Endothelial cell of umbilical vein (primary cell): ENCODE measurements around the gene PIK3C2G. TPM values are rescaled to one million over a fixed set of nuclear protein-coding genes. Genes with fewer than 3 reads are reported as not detected.

Source experiments
- BruUV-seq: library from RNA; stranded (reverse); fragments of 400-500 nt; replicated peaks from 2 replicates; lab custom pipeline; 2021; lab: Mats Ljungman, UMichigan
- CTCF ChIA-PET: fragments of 300-600, 350-600 bp; sonication (Branson Sonifier 250); formaldehyde crosslinking; loops from one replicate; lab custom pipeline; 2021; ENCODE audit warnings: antibody characterized with exemption, inconsistent platforms; lab: Charles Lee
- POLR2A ChIA-PET: fragments of 300-600, 350-600 bp; sonication (Branson Sonifier 250); formaldehyde crosslinking; loops from one replicate; lab custom pipeline; 2021; ENCODE audit warnings: antibody characterized with exemption, inconsistent platforms; lab: Charles Lee
- DNase-seq: peaks from one replicate; pipeline ENCODE4 v3.0.0-alpha.2; 2011; ENCODE audit warnings: low read depth, low spot score
- FAIRE-seq: peaks from 2 replicates; lab custom pipeline; 2011; peaks lifted over from hg19 to GRCh38; lab: Jason Lieb, UNC
- H2AFZ ChIP-seq: 2 replicates; pipeline ENCODE4 v1.6.0; 2012; ENCODE audit warnings: low read depth, low read length, control low read depth, inconsistent platforms
- H3K27ac ChIP-seq: 2 replicates; pipeline ENCODE4 v1.5.1; 2011; ENCODE audit warnings: low read depth, mild to moderate bottlenecking, control low read depth, low read length, moderate library complexity; ENCODE audit not compliant: insufficient read depth
- H3K27me3 ChIP-seq, 2 experiments: 2 replicates each; pipeline versions ENCODE4 v1.6.0 to v1.6.1; 2011; ENCODE audit warnings: low read length in 2 of 2, mixed read lengths in 1 of 2; ENCODE audit not compliant: control insufficient read depth in 2 of 2, insufficient read depth in 2 of 2
- H3K36me3 ChIP-seq, 2 experiments: 2 replicates in 1 of 2; 3 replicates in 1 of 2; pipeline ENCODE4 v1.5.1; 2011; ENCODE audit warnings: low read length in 2 of 2, mild to moderate bottlenecking in 1 of 2, moderate library complexity in 1 of 2; ENCODE audit not compliant: control insufficient read depth in 2 of 2, insufficient read depth in 2 of 2; ENCODE audit errors: extremely low read depth in 1 of 2
- H3K4me1 ChIP-seq: 3 replicates; pipeline ENCODE4 v1.5.1; 2011; ENCODE audit warnings: mild to moderate bottlenecking, low read length; ENCODE audit not compliant: control insufficient read depth, insufficient read depth; ENCODE audit errors: extremely low read depth
- H3K4me2 ChIP-seq: 2 replicates; pipeline ENCODE4 v1.6.1; 2011; ENCODE audit warnings: low read length, control low read depth, mixed read lengths; ENCODE audit not compliant: insufficient read depth
- H3K4me3 ChIP-seq, 3 experiments: fragments of 200-600 bp in 1 of 3; sonication (generic), shearing (Covaris generic) in 1 of 3; replicated peaks in 1 of 3; 2 replicates each; pipeline ENCODE4 v1.5.1; 2011 to 2016; ENCODE audit warnings: control low read depth in 3 of 3, low read length in 3 of 3, mild to moderate bottlenecking in 2 of 3, inconsistent platforms in 1 of 3, low read depth in 1 of 3, moderate library complexity in 1 of 3; ENCODE audit not compliant: insufficient read depth in 1 of 3
- H3K79me2 ChIP-seq: 2 replicates; pipeline ENCODE4 v1.6.0; 2012; ENCODE audit warnings: low read length, inconsistent platforms; ENCODE audit not compliant: control insufficient read depth, insufficient read depth
- H3K9ac ChIP-seq: replicated peaks from 2 replicates; pipeline ENCODE3; 2011; ENCODE audit warnings: low read length, control low read depth; ENCODE audit not compliant: insufficient read depth; ENCODE audit errors: extremely low read depth
- H3K9me1 ChIP-seq: replicated peaks from 3 replicates; pipeline ENCODE4 v1.6.0; 2011; ENCODE audit warnings: mild to moderate bottlenecking, low read length; ENCODE audit not compliant: control insufficient read depth, insufficient read depth; ENCODE audit errors: extremely low read depth
- H3K9me3 ChIP-seq: replicated peaks from 2 replicates; pipeline ENCODE4 v1.5.1; 2012; ENCODE audit warnings: low read length, inconsistent platforms; ENCODE audit not compliant: control insufficient read depth, insufficient read depth
- H4K20me1 ChIP-seq: replicated peaks from 2 replicates; pipeline ENCODE3; 2011; ENCODE audit warnings: mild to moderate bottlenecking, low read length; ENCODE audit not compliant: control insufficient read depth, insufficient read depth; ENCODE audit errors: extremely low read depth
- EZH2 ChIP-seq: IDR thresholded peaks from 2 replicates; pipeline ENCODE4 v1.6.1; 2012; ENCODE audit warnings: borderline replicate concordance, low read depth, mild to moderate bottlenecking, moderate library complexity, low read length, inconsistent platforms; ENCODE audit not compliant: severe bottlenecking
- FOS ChIP-seq: IDR thresholded peaks from 2 replicates; pipeline ENCODE4 v1.6.1; 2011; ENCODE audit warnings: mild to moderate bottlenecking, low read length, moderate library complexity, borderline replicate concordance; ENCODE audit not compliant: insufficient read depth
- GATA2 ChIP-seq: IDR thresholded peaks from 2 replicates; pipeline ENCODE4 v1.7.0; 2011; ENCODE audit warnings: low read depth, mild to moderate bottlenecking, moderate library complexity, mixed read lengths, low read length; ENCODE audit not compliant: insufficient read length, insufficient read depth
- JUN ChIP-seq: IDR thresholded peaks from 2 replicates; pipeline ENCODE4 v1.6.1; 2011; ENCODE audit warnings: borderline replicate concordance, low read depth; ENCODE audit not compliant: insufficient read length, insufficient read depth
- MYC ChIP-seq: IDR thresholded peaks from one replicate; pipeline ENCODE4 v1.6.1; 2011; ENCODE audit warnings: mild to moderate bottlenecking, low read depth, low read length
- POLR2A ChIP-seq: IDR thresholded peaks from 2 replicates; pipeline ENCODE4 v1.6.1; 2012; ENCODE audit warnings: low read depth, mild to moderate bottlenecking, control low read depth, low read length
- POLR2AphosphoS5 ChIP-seq: IDR thresholded peaks from 2 replicates; pipeline ENCODE4 v1.6.1; 2012; ENCODE audit warnings: low read depth, mild to moderate bottlenecking, control low read depth, low read length, moderate library complexity; ENCODE audit not compliant: insufficient read depth
- dilution Hi-C: fragments of 300-500 bp; cut with MboI; formaldehyde crosslinking; loops from one replicate; pipeline ENCODE4 v1.15.0; 2019; ENCODE audit warnings: low sequenced_read_pairs; ENCODE audit not compliant: extremely low pct_ligation_motif_present
- intact Hi-C: fragments of 100-400 bp; cut with micrococcal nuclease; formaldehyde crosslinking; loops from one replicate; pipeline ENCODE4 v1.10.0; 2022
- polyA plus RNA-seq, 4 experiments: library from polyadenylated mRNA; depleted of rRNA in 3 of 4; stranded (reverse) in 3 of 4; unstranded in 1 of 4; fragments of >200 nt; gene quantifications; 2 replicates each; pipeline versions ENCODE4 v1.2.1 to v1.2.3, GENCODE V29; 2011 to 2012; ENCODE audit warnings: missing spikeins in 1 of 4
- total RNA-seq: library from RNA; stranded (reverse); gene quantifications from 2 replicates; pipeline ENCODE4 v1.2.3, GENCODE V29; 2021
- TF ChIP-seq, protein P1 (sequence below): IDR thresholded peaks from 2 replicates; pipeline ENCODE4 v1.6.1; 2011; ENCODE audit not compliant: insufficient read depth, insufficient read length
- TF ChIP-seq, protein P2 (sequence below), 2 donors: IDR thresholded peaks; 1 replicate in 1 of 2; 2 replicates in 1 of 2; pipeline ENCODE4 v1.5.1; 2011; ENCODE audit warnings: low read length in 2 of 2, mild to moderate bottlenecking in 2 of 2, moderate library complexity in 2 of 2, control low read depth in 1 of 2, inconsistent platforms in 1 of 2, low read depth in 1 of 2; ENCODE audit not compliant: insufficient read depth in 1 of 2; ENCODE audit errors: extremely low read depth in 1 of 2

The PIK3C2G gene
- total and polyA plus RNA-seq, 2 donors (not counting 3 experiments of a cell fraction or from before 2014, with no cell fraction given) = not detected

DNA sequence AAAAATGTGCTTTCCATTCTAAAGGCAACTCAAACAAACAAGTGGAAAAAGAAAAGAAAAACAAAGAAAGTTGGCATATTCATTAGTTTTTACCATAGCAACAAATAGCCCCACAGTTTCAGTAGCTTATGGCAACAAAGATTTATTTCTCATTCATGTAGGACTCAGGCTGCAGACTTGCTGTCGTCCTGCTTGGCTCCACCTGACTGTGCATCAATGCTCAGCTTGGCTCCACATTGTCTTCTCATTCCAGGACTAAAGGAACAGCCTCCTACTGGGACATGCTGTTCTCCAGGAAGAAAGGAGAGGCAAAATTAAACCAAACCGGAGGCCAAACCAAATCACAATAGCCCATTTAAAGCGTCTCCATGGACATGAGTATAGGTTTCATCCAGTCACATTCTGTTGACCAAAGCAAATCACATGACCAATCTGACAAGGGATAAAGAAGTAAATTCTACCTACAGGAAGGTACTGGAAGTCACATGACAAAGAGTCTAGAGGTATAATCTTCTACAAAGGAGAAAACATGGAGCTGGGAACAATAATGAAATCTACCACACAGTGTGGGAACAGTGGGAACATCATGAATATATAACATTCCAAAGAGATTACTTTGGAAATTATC, 222.5 kb downstream of the PIK3C2G start:
- no peaks in the 10 kb centered on the region for H4K20me1 ChIP-seq
- H3K27me3 ChIP-seq = no peaks in the 10 kb centered on the region
- POLR2A ChIA-PET = no interaction called here
- H3K36me3 ChIP-seq = no peaks in the 10 kb centered on the region
- DNase-seq (no peak), FAIRE-seq (no peak)
- no peaks in the 10 kb centered on the region for H3K9me3 ChIP-seq
- TF ChIP-seq POLR2A = no peak
- TF ChIP-seq FOS = no peak
- no peak for TF ChIP-seq MYC
- no peak for TF ChIP-seq GATA2
- TF ChIP-seq, protein P1, sequence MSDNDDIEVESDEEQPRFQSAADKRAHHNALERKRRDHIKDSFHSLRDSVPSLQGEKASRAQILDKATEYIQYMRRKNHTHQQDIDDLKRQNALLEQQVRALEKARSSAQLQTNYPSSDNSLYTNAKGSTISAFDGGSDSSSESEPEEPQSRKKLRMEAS = no peak
- TF ChIP-seq, protein P2, sequence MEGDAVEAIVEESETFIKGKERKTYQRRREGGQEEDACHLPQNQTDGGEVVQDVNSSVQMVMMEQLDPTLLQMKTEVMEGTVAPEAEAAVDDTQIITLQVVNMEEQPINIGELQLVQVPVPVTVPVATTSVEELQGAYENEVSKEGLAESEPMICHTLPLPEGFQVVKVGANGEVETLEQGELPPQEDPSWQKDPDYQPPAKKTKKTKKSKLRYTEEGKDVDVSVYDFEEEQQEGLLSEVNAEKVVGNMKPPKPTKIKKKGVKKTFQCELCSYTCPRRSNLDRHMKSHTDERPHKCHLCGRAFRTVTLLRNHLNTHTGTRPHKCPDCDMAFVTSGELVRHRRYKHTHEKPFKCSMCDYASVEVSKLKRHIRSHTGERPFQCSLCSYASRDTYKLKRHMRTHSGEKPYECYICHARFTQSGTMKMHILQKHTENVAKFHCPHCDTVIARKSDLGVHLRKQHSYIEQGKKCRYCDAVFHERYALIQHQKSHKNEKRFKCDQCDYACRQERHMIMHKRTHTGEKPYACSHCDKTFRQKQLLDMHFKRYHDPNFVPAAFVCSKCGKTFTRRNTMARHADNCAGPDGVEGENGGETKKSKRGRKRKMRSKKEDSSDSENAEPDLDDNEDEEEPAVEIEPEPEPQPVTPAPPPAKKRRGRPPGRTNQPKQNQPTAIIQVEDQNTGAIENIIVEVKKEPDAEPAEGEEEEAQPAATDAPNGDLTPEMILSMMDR (IDR thresholded peaks at IDR 0.05; ENCODE audit: extremely low read depth in 1 of 2, insufficient read depth in 1 of 2, low read depth in 1 of 2, low read length in 2 of 2) = no peak
- no peak for TF ChIP-seq JUN
- TF ChIP-seq POLR2AphosphoS5 = no peak
- no peak for TF ChIP-seq EZH2
- no peak overlapping the region for H3K4me2 ChIP-seq
- no peaks in the 10 kb centered on the region for H3K4me1 ChIP-seq
- dilution Hi-C loops (no loop called here), intact Hi-C loops (no loop called here)
- CTCF ChIA-PET = no interaction called here
- no peak overlapping the region for H2AFZ ChIP-seq
- H3K27ac ChIP-seq = no peak overlapping the region
- H3K4me3 ChIP-seq = no peak overlapping the region
- no TSS peak for BruUV-seq
- no peak overlapping the region for H3K9ac ChIP-seq
- no peaks in the 10 kb centered on the region for H3K9me1 ChIP-seq
- H3K79me2 ChIP-seq = no peaks in the 10 kb centered on the region
